IMR-90 (cell line): Measurements from ENCODE around the gene RPLP1. TPM values are rescaled to one million over a fixed set of nuclear protein-coding genes. Genes with fewer than 3 reads are reported as not detected.

ENCODE experiments used
- ATAC-seq: fragments of 200-7000 bp; cut with Tn5 transposase; 2 replicates; pipeline ENCODE4 v1.9.1; 2020; ENCODE audit warnings: low read depth, mild to moderate bottlenecking, moderate library complexity
- BruUV-seq: library from RNA; stranded (reverse); fragments of 400-500 nt; replicated peaks from 2 replicates; lab custom pipeline; 2021; lab: Mats Ljungman, UMichigan
- CTCF ChIA-PET: fragments of 300-600 bp; formaldehyde crosslinking; extraction: SDS; loops from one replicate; lab custom pipeline; 2021; ENCODE audit warnings: antibody characterized with exemption; lab: Yijun Ruan, JAX
- POLR2A ChIA-PET: fragments of 300-600 bp; sonication (Branson Sonifier 250); formaldehyde crosslinking; loops from one replicate; lab custom pipeline; 2022; ENCODE audit warnings: antibody characterized with exemption; ENCODE audit not compliant: unreplicated experiment; lab: Charles Lee
- DNase-seq: peaks from one replicate; pipeline ENCODE4 v3.0.0; 2013
- H2AFZ ChIP-seq: replicated peaks from 2 replicates; pipeline ENCODE3; 2013; ENCODE audit warnings: low read length, mild to moderate bottlenecking; ENCODE audit not compliant: poor library complexity
- H2AK5ac ChIP-seq: 2 replicates; pipeline ENCODE4 v1.6.1; 2013; ENCODE audit warnings: low read depth, low read length, inconsistent platforms
- H2AK9ac ChIP-seq: replicated peaks from 2 replicates; pipeline ENCODE3; 2013; ENCODE audit warnings: mild to moderate bottlenecking, low read depth, low read length, moderate library complexity; ENCODE audit not compliant: poor library complexity
- H2BK120ac ChIP-seq: 2 replicates; pipeline ENCODE4 v1.6.1; 2013; ENCODE audit warnings: low read depth, low read length, inconsistent platforms
- H2BK15ac ChIP-seq: 3 replicates; pipeline ENCODE4 v1.6.1; 2013; ENCODE audit warnings: low read depth, low read length, inconsistent platforms
- H2BK20ac ChIP-seq: 2 replicates; pipeline ENCODE4 v1.6.1; 2013; ENCODE audit warnings: low read depth, mild to moderate bottlenecking, inconsistent platforms, low read length, moderate library complexity
- H2BK5ac ChIP-seq: 2 replicates; pipeline ENCODE4 v1.6.1; 2013; ENCODE audit warnings: mild to moderate bottlenecking, low read depth, low read length, inconsistent platforms; ENCODE audit not compliant: poor library complexity, severe bottlenecking
- H3K14ac ChIP-seq: replicated peaks from 2 replicates; pipeline ENCODE4 v1.6.1; 2013; ENCODE audit warnings: low read depth, low read length, inconsistent platforms
- H3K18ac ChIP-seq: 2 replicates; pipeline ENCODE4 v1.6.1; 2013; ENCODE audit warnings: low read depth, low read length, control low read depth
- H3K23ac ChIP-seq: 2 replicates; pipeline ENCODE4 v1.6.1; 2013; ENCODE audit warnings: low read depth, low read length, inconsistent platforms
- H3K27ac ChIP-seq: 2 replicates; pipeline ENCODE4 v1.5.1; 2013; ENCODE audit warnings: mild to moderate bottlenecking, control low read depth, low read length; ENCODE audit not compliant: insufficient read depth
- H3K27me3 ChIP-seq: 2 replicates; pipeline ENCODE4 v1.6.1; 2013; ENCODE audit warnings: low read length; ENCODE audit not compliant: control insufficient read depth, insufficient read depth
- H3K36me3 ChIP-seq: 2 replicates; pipeline ENCODE4 v1.6.1; 2013; ENCODE audit warnings: low read length, mixed read lengths; ENCODE audit not compliant: control insufficient read depth, insufficient read depth
- H3K4ac ChIP-seq: 2 replicates; pipeline ENCODE4 v1.6.1; 2013; ENCODE audit warnings: low read depth, low read length, inconsistent platforms
- H3K4me1 ChIP-seq: 2 replicates; pipeline ENCODE4 v1.6.1; 2013; ENCODE audit warnings: low read length, mixed read lengths; ENCODE audit not compliant: control insufficient read depth, insufficient read depth
- H3K4me2 ChIP-seq: 2 replicates; pipeline ENCODE4 v1.6.1; 2013; ENCODE audit warnings: low read depth, mild to moderate bottlenecking, control low read depth, low read length, moderate library complexity
- H3K4me3 ChIP-seq: 2 replicates; pipeline ENCODE4 v1.5.1; 2013; ENCODE audit warnings: low read depth, mild to moderate bottlenecking, control low read depth, low read length, moderate library complexity; ENCODE audit not compliant: insufficient read depth
- H3K56ac ChIP-seq: 2 replicates; pipeline ENCODE4 v1.6.1; 2013; ENCODE audit warnings: low read length, inconsistent platforms; ENCODE audit not compliant: insufficient read depth; ENCODE audit errors: extremely low read depth
- H3K79me1 ChIP-seq, 2 experiments: 2 replicates each; pipeline ENCODE4 v1.6.1; 2013; ENCODE audit warnings: low read length in 2 of 2, inconsistent platforms in 1 of 2, low read depth in 1 of 2
- H3K9ac ChIP-seq: 2 replicates; pipeline ENCODE4 v1.6.1; 2013; ENCODE audit warnings: low read depth, low read length, control low read depth
- H3K9me1 ChIP-seq: 2 replicates; pipeline ENCODE4 v1.6.1; 2013; ENCODE audit warnings: low read length, inconsistent platforms; ENCODE audit not compliant: insufficient read depth
- H3K9me3 ChIP-seq: 2 replicates; pipeline ENCODE4 v1.6.1; 2013; ENCODE audit warnings: low read length; ENCODE audit not compliant: control insufficient read depth, insufficient read depth
- H4K20me1 ChIP-seq: 2 replicates; pipeline ENCODE4 v1.6.1; 2013; ENCODE audit warnings: low read length, inconsistent platforms; ENCODE audit not compliant: insufficient read depth
- H4K5ac ChIP-seq: 2 replicates; pipeline ENCODE4 v1.6.1; 2013; ENCODE audit warnings: mild to moderate bottlenecking, low read depth, low read length, control low read depth
- H4K8ac ChIP-seq, 2 experiments: 2 replicates each; pipeline ENCODE4 v1.6.1; 2013; ENCODE audit warnings: low read depth in 2 of 2, low read length in 2 of 2, control low read depth in 1 of 2, inconsistent platforms in 1 of 2
- H4K91ac ChIP-seq: 2 replicates; pipeline ENCODE4 v1.6.1; 2013; ENCODE audit warnings: low read depth, low read length, inconsistent platforms; ENCODE audit not compliant: insufficient read depth
- BHLHE40 ChIP-seq: fragments of 150-350 bp; IDR thresholded peaks from 2 replicates; pipeline ENCODE4 v1.6.1; 2016; ENCODE audit warnings: mild to moderate bottlenecking, low read depth, low read length
- CEBPB ChIP-seq: IDR thresholded peaks from 2 replicates; pipeline ENCODE4 v1.6.1; 2012; ENCODE audit warnings: low read depth, low read length, improper control_type of control experiment
- CHD1 ChIP-seq: IDR thresholded peaks from 2 replicates; pipeline ENCODE4 v1.6.1; 2012; ENCODE audit warnings: low read depth, low read length, improper control_type of control experiment
- ELK1 ChIP-seq: fragments of 150-350 bp; IDR thresholded peaks from 2 replicates; pipeline ENCODE4 v1.6.1; 2016; ENCODE audit warnings: low read depth, mild to moderate bottlenecking, low read length, moderate library complexity, borderline replicate concordance
- FOS ChIP-seq: fragments of 150-350 bp; IDR thresholded peaks from 2 replicates; pipeline ENCODE4 v1.6.1; 2016; ENCODE audit warnings: low read depth, low read length
- MAFK ChIP-seq: IDR thresholded peaks from 2 replicates; pipeline ENCODE4 v1.6.1; 2012; ENCODE audit warnings: low read depth, low read length, improper control_type of control experiment
- MAZ ChIP-seq: IDR thresholded peaks from 2 replicates; pipeline ENCODE4 v1.6.1; 2012; ENCODE audit warnings: low read depth, mild to moderate bottlenecking, low read length, improper control_type of control experiment, moderate library complexity, borderline replicate concordance
- POLR2A ChIP-seq: IDR thresholded peaks from 2 replicates; pipeline ENCODE4 v1.6.1; 2012; ENCODE audit warnings: mild to moderate bottlenecking, low read depth, low read length
- RAD21 ChIP-seq: IDR thresholded peaks from 2 replicates; pipeline ENCODE4 v1.6.1; 2012; ENCODE audit warnings: low read length, improper control_type of control experiment
- RCOR1 ChIP-seq: IDR thresholded peaks from 2 replicates; pipeline ENCODE4 v1.6.1; 2012; ENCODE audit warnings: mild to moderate bottlenecking, low read length, improper control_type of control experiment; ENCODE audit not compliant: insufficient replicate concordance
- RFX5 ChIP-seq: IDR thresholded peaks from 2 replicates; pipeline ENCODE4 v1.8.0; 2012; ENCODE audit warnings: low read depth, mild to moderate bottlenecking, low read length, moderate library complexity
- SMC3 ChIP-seq: fragments of 150-350 bp; IDR thresholded peaks from 2 replicates; pipeline ENCODE4 v1.6.1; 2016; ENCODE audit warnings: low read depth, mild to moderate bottlenecking, antibody characterized with exemption, low read length, moderate library complexity
- USF2 ChIP-seq: fragments of 150-350 bp; IDR thresholded peaks from 2 replicates; pipeline ENCODE4 v1.6.1; 2017; ENCODE audit warnings: mild to moderate bottlenecking, antibody characterized with exemption, low read length, low read depth
- WGBS, 2 experiments: methylation state at CpG; one replicate each; pipeline versions ENCODE4 v1.1.5 to v1.1.7; 2013; ENCODE audit warnings: missing lambda C conversion rate in 2 of 2; ENCODE audit not compliant: insufficient read length in 1 of 2; ENCODE audit errors: extremely low coverage in 2 of 2; 5-methylcytosine and 5-hydroxymethylcytosine counted together
- dilution Hi-C: fragments of 300-500 bp; cut with HindIII; formaldehyde crosslinking; loops from one replicate; pipeline ENCODE4 v1.14.3; 2018; ENCODE audit warnings: low sequenced_read_pairs; ENCODE audit not compliant: unreplicated experiment
- in situ Hi-C: fragments of 300-500 bp; cut with MboI; formaldehyde crosslinking; loops from 3 replicates; pipeline ENCODE4 v1.14.3; 2019; ENCODE audit warnings: low sequenced_read_pairs, inconsistent platforms, mixed read lengths
- intact Hi-C: fragments of 100-400 bp; cut with micrococcal nuclease; formaldehyde crosslinking; loops from 2 replicates; pipeline ENCODE4 v1.10.0; 2022
- polyA plus RNA-seq, 3 experiments: library from polyadenylated mRNA; depleted of rRNA; stranded (reverse); fragments of >200 nt; gene quantifications; 2 replicates each; pipeline ENCODE4 v1.2.3, GENCODE V29; 2012; ENCODE audit warnings: low replicate concordance in 1 of 3
- total RNA-seq: library from RNA; depleted of rRNA; stranded (reverse); fragments of >200 nt; gene quantifications from 2 replicates; pipeline ENCODE4 v1.2.3, GENCODE V29; 2012

RPLP1 gene
- total and polyA plus RNA-seq, 2 of the 4 experiments (the other 2 are of a cell fraction) = 97.0 to 1,440 TPM

- Histone ChIP-seq H4K20me1 (no peaks in the 10 kb centered on the region), H3K4ac (no peak overlapping the region), H3K4me3 (no peak overlapping the region), H2BK15ac (no peak overlapping the region), H3K27ac (no peak overlapping the region), H3K9me3 (peaks cover 3% of the 10 kb centered on the region), H2BK20ac (no peak overlapping the region), H3K9me1 (no peaks in the 10 kb centered on the region; the same call in 1 of the 2 replicates), H3K56ac (no peak overlapping the region), H3K9ac (no peak overlapping the region), H3K4me2 (no peak overlapping the region), H2AK9ac (no peak overlapping the region), H4K91ac (no peak overlapping the region), H2AFZ (no peak overlapping the region), H3K18ac (no peak overlapping the region), H2BK5ac (no peak overlapping the region), H2AK5ac (no peak overlapping the region), H3K4me1 (no peaks in the 10 kb centered on the region), H3K27me3 (peaks cover 48% of the 10 kb centered on the region), H3K79me1 (no peaks in the 10 kb centered on the region), H2BK120ac (no peak overlapping the region), H3K36me3 (no peaks in the 10 kb centered on the region), H4K5ac (no peak overlapping the region), H3K23ac (no peak overlapping the region), H4K8ac (no peak overlapping the region), H3K14ac (no peak overlapping the region)
- ATAC-seq = no peak
- TF ChIP-seq FOS (no peak), SMC3 (no peak), USF2 (no peak), RCOR1 (no peak), MAFK (no peak), CEBPB (no peak), BHLHE40 (no peak), RFX5 (no peak), POLR2A (no peak), MAZ (no peak), CHD1 (no peak), ELK1 (no peak), RAD21 (no peak)
- no TSS peak for BruUV-seq
- in situ Hi-C loops (no loop called here), intact Hi-C loops (no loop called here), dilution Hi-C loops (no loop called here)
- 0% methylated on average over 3 of the region's 11 CpGs; no CpG with 5 or more reads in 1 of the 2 experiments for WGBS, 2 experiments
- no peak for DNase-seq
- ChIA-PET POLR2A (no interaction called here), CTCF (no interaction called here)
Observed at GRCh38 chr15:69490356-69491037, 37.9 kb downstream of the RPLP1 start.
